Transverse colon (tissue), 4 donors: ENCODE measurements around the gene RBM47. TPM values are rescaled to one million over a fixed set of nuclear protein-coding genes. Genes with fewer than 3 reads are reported as not detected.

Experiments
- DNase-seq: peaks from one replicate; pipeline ENCODE4 v3.0.0-alpha.2; 2019
- H3K27ac ChIP-seq, 4 donors: fragments of 200-600 bp; sonication (generic); 2 replicates each; pipeline ENCODE4 v1.5.1; 2016 to 2018; ENCODE audit warnings: inconsistent platforms in 4 of 4
- H3K27me3 ChIP-seq: fragments of 200-600 bp; sonication (generic); 2 replicates; pipeline ENCODE4 v1.5.1; 2017; ENCODE audit warnings: inconsistent platforms
- H3K36me3 ChIP-seq, 4 donors: fragments of 200-600 bp; sonication (generic); 2 replicates each; pipeline ENCODE4 v1.5.1; 2017 to 2019; ENCODE audit warnings: inconsistent platforms in 4 of 4
- H3K4me1 ChIP-seq, 4 donors: fragments of 200-600 bp; sonication (generic); 2 replicates each; pipeline ENCODE4 v1.5.1; 2017 to 2020; ENCODE audit warnings: inconsistent platforms in 4 of 4
- H3K4me3 ChIP-seq, 4 donors: fragments of 200-600 bp; sonication (generic); 1 replicate in 1 of 4; 2 replicates in 3 of 4; pipeline versions ENCODE4 v1.5.1 to v1.6.1; 2017 to 2019; ENCODE audit warnings: inconsistent platforms in 4 of 4
- H3K9me3 ChIP-seq, 2 donors: fragments of 200-600 bp; sonication (generic); 2 replicates each; pipeline ENCODE4 v1.5.1; 2017 to 2019; ENCODE audit warnings: inconsistent platforms in 2 of 2
- EP300 ChIP-seq: sonication (generic); formaldehyde crosslinking; IDR thresholded peaks from one replicate; pipeline ENCODE4 v1.6.1; 2017; ENCODE audit warnings: antibody characterized with exemption, low read depth
- POLR2A ChIP-seq: fragments of 450-650 bp; IDR thresholded peaks from one replicate; pipeline ENCODE4 v1.6.1; 2016; ENCODE audit warnings: antibody characterized with exemption, mild to moderate bottlenecking, moderate library complexity
- POLR2AphosphoS5 ChIP-seq, 3 donors: sonication (generic); formaldehyde crosslinking; IDR thresholded peaks; one replicate each; pipeline ENCODE4 v1.6.1; 2016; ENCODE audit warnings: antibody characterized with exemption in 3 of 3
- WGBS, 2 donors: methylation state at CpG; one replicate each; pipeline ENCODE4 v1.1.5; 2018; ENCODE audit warnings: low coverage in 1 of 2; 5-methylcytosine and 5-hydroxymethylcytosine counted together
- in situ Hi-C, 4 donors: fragments of 200-750 bp; cut with MboI; loops; one replicate each; pipeline versions ENCODE4 v1.15.0 to v1.15.1; 2017; ENCODE audit warnings: low sequenced_read_pairs in 3 of 4, low pct_ligation_motif_present in 1 of 4, low pct_unique_long_range_greater_than_20kb in 1 of 4
- intact Hi-C: fragments of 100-400 bp; cut with DNase I; formaldehyde crosslinking; loops from one replicate; pipeline ENCODE4 v1.15.1; 2023; ENCODE audit warnings: low total_unique reads
- total RNA-seq, 4 donors: library from RNA; depleted of rRNA; stranded (reverse); fragments of >200 nt; gene quantifications; one replicate each; pipeline ENCODE4 v1.1.0, GENCODE V29; 2016
- TF ChIP-seq, protein P1 (sequence below), 5 experiments: fragments of 200-600 bp in 3 of 5; fragments of 450-650 bp in 2 of 5; sonication (generic) in 3 of 5; IDR thresholded peaks; 1 replicate in 2 of 5; 2 replicates in 3 of 5; pipeline ENCODE4 v1.5.1; 2016 to 2017; ENCODE audit warnings: antibody characterized with exemption in 5 of 5, inconsistent platforms in 3 of 5, mild to moderate bottlenecking in 2 of 5, moderate library complexity in 1 of 5

The RBM47 gene
- total RNA-seq, 4 donors from 2014 or later, result 273 to 667 (median 572) TPM

GRCh38 chr4:40661803-40662202, 32.1 kb upstream of the RBM47 start:
- TF ChIP-seq, protein P1, sequence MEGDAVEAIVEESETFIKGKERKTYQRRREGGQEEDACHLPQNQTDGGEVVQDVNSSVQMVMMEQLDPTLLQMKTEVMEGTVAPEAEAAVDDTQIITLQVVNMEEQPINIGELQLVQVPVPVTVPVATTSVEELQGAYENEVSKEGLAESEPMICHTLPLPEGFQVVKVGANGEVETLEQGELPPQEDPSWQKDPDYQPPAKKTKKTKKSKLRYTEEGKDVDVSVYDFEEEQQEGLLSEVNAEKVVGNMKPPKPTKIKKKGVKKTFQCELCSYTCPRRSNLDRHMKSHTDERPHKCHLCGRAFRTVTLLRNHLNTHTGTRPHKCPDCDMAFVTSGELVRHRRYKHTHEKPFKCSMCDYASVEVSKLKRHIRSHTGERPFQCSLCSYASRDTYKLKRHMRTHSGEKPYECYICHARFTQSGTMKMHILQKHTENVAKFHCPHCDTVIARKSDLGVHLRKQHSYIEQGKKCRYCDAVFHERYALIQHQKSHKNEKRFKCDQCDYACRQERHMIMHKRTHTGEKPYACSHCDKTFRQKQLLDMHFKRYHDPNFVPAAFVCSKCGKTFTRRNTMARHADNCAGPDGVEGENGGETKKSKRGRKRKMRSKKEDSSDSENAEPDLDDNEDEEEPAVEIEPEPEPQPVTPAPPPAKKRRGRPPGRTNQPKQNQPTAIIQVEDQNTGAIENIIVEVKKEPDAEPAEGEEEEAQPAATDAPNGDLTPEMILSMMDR (IDR thresholded peaks at IDR 0.05), result no peak
- TF ChIP-seq EP300 (no peak), POLR2A (no peak), POLR2AphosphoS5 (IDR thresholded peaks at IDR 0.05) (no peak)
- H3K27me3 ChIP-seq, result no peaks in the 10 kb centered on the region
- intact Hi-C loops, result no loop called here
- H3K27ac ChIP-seq, result no peak overlapping the region
- 86 to 88% methylated on average over 4 of the region's 4 CpGs for WGBS, 2 donors
- no peak for DNase-seq
- in situ Hi-C loops, result no loop called here
- no peak overlapping the region for H3K4me3 ChIP-seq
- H3K4me1 ChIP-seq, result peaks cover 0 to 6% (median 2%) of the 10 kb centered on the region in 4 donors
- H3K36me3 ChIP-seq, result no peaks in the 10 kb centered on the region
- no peaks in the 10 kb centered on the region for H3K9me3 ChIP-seq

DNA sequence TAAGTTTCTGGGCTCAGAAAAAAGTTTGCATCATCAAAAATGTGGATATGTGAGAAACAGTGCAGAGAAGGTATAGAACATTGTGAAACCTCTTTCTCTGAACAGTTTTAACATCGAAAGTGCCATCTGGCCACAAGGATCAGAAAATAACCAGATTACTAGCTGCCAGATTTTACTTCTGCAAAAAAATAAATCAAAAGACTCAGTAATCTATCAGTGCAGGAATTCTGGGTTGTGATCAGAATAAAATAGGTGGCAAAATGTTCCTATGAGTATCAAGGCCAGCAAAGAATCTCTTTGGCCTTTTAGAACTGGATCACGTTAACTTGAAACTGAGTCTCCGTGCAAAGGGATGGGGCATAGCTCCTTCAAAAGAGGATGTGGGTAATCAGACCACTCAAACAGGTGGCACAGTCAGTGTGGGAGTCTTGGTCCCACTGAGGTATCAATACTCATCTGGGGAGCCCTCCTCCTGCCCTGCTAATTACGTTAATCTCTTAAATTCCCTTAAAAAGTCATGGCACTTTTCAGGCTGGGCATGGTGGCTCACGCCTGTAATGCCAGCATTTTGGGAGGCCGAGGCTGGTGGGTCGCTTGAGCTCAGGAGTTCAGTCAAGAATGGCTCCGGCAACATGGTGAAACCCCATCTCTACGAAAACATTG, 26.7 kb upstream of the RBM47 start:
- Histone ChIP-seq H3K36me3 (no peaks in the 10 kb centered on the region), H3K27ac (peak overlapping the region in 1 of 4 donors; percentile 48), H3K4me3 (no peak overlapping the region), H3K27me3 (no peaks in the 10 kb centered on the region), H3K4me1 (peaks cover 0 to 3% (median 0%) of the 10 kb centered on the region in 4 donors), H3K9me3 (no peaks in the 10 kb centered on the region)
- DNase-seq, result peak; percentile 20
- TF ChIP-seq EP300 (no peak), POLR2AphosphoS5 (IDR thresholded peaks at IDR 0.05) (no peak), POLR2A (no peak)
- TF ChIP-seq, protein P1 (IDR thresholded peaks at IDR 0.05), result no peak
- intact Hi-C loops (no loop called here), in situ Hi-C loops (no loop called here)
- 63 to 86% methylated on average over 4 to 9 of the region's 9 CpGs for WGBS, 2 donors

DNA sequence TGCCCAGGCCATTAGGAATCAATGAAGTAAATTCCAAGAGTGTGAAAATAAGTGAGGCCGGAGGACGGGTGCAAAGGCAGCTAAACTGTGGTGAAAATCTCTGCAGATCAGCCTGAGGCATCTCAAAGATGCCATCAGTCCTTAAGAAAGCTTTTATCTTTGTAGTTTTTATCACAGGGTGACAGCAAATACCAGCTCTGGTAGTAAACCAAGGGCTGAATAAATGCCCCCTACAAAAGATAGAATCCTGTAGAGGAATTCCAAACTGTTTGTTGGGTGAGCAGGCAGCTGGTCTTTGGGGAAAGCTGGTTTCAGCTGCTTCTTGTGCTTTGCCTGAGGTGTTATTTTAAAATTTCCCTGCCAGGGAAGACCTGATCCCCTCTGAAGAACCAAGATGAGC, 21.6 kb upstream of the RBM47 start:
- intact Hi-C loops (no loop called here), in situ Hi-C loops (no loop called here)
- 87 to 100% methylated on average over 2 of the region's 2 CpGs for WGBS, 2 donors
- H3K36me3 ChIP-seq, result no peaks in the 10 kb centered on the region
- no peaks in the 10 kb centered on the region for H3K9me3 ChIP-seq
- TF ChIP-seq EP300 (no peak), POLR2A (no peak)
- no peaks in the 10 kb centered on the region for H3K27me3 ChIP-seq
- DNase-seq, result no peak
- no peak overlapping the region for H3K27ac ChIP-seq
- H3K4me3 ChIP-seq, result no peak overlapping the region
- H3K4me1 ChIP-seq, result peaks cover 0 to 3% (median 0%) of the 10 kb centered on the region in 4 donors

DNA sequence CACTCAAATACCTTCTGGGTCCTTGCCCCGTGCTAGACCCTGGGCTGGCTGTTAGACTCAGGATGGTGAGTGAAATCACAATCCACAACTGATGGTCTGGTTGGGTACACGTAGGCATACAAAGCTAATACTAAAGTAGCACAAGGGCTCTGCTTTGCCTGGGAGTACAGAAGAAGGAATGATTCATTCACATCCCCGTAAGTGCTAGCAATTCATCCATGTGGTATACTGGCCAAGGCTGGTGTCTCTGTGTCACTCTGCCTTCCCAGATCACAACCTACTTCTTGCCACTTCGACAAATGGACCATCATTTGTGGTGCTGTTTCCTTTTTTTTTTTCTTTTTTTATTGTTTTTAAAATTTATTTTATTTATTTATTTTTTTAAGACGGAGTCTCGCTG, 19.7 kb upstream of the RBM47 start:
- Histone ChIP-seq H3K4me1 (peaks cover 0 to 3% (median 0%) of the 10 kb centered on the region in 4 donors), H3K27ac (no peak overlapping the region), H3K9me3 (no peaks in the 10 kb centered on the region), H3K27me3 (no peaks in the 10 kb centered on the region), H3K36me3 (no peaks in the 10 kb centered on the region), H3K4me3 (no peak overlapping the region)
- WGBS, 2 donors, result 66 to 84% methylated on average over 4 to 6 of the region's 6 CpGs
- TF ChIP-seq POLR2A (no peak), POLR2AphosphoS5 (IDR thresholded peaks at IDR 0.05) (no peak), EP300 (no peak)
- TF ChIP-seq, protein P1 (IDR thresholded peaks at IDR 0.05), result no peak
- no peak for DNase-seq
- intact Hi-C loops, result no loop called here
- in situ Hi-C loops, result no loop called here
